ENCODE results near the gene PTPN5. TPM values are rescaled to one million over a fixed set of nuclear protein-coding genes. Genes with fewer than 3 reads are reported as not detected.
"Not testable (repeated sequence)": the region's sequence is repeated elsewhere in the genome, so short reads cannot be mapped to it uniquely, and the experiment has no call there.

Gene PTPN5
- total RNA-seq, 1 experiment from 2014 or later, result not detected

- intact Hi-C loops (cut with micrococcal nuclease; ENCODE audit: unreplicated experiment), result no loop called here
- in situ Hi-C loops (cut with HindIII; ENCODE audit: low pct_unique_long_range_greater_than_20kb, low sequenced_read_pairs), result no loop called here
Observed at GRCh38 chr11:18834754-18835466, 43.3 kb upstream of the PTPN5 start.

DNA sequence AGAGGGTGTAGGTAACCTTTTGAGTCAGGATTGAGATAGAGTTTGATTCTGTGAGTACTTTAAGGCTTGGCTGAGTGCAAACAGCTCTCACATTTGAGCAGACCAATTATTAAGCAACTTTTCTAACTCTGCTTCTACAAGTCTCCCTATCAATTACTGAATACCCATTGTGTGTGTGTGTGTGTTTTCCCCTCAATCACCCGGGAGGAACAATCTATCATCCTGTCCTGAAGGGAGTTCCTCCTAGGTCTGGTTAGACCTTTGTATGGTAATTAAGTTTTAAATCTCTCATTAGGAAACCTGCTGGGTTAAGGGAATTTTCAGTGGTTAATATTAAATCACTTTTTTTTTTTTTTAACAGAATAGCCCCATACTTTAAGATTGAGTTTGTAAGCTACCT is 28.6 kb upstream of the PTPN5 start:
- ATAC-seq; H3K4me1 ChIP-seq (ENCODE audit: control insufficient read depth, insufficient read depth, low read length); intact Hi-C loops (cut with micrococcal nuclease; ENCODE audit: unreplicated experiment); H3K4me3 ChIP-seq (ENCODE audit: low read depth in 2 of 2, low read length in 2 of 2); POLR2A ChIA-PET; BruUV-seq (replicated peaks); H3K27me3 ChIP-seq (ENCODE audit: control insufficient read depth, insufficient read depth, low read length); H3K36me3 ChIP-seq (ENCODE audit: control insufficient read depth, insufficient read depth, low read length); DNase-seq (ENCODE audit: low read depth, low spot score); CTCF ChIA-PET; in situ Hi-C loops (cut with HindIII; ENCODE audit: low pct_unique_long_range_greater_than_20kb, low sequenced_read_pairs); H3K27ac ChIP-seq (ENCODE audit: low read length); H3K9me3 ChIP-seq (ENCODE audit: control insufficient read depth, insufficient read depth, low read depth, low read length): not testable (repeated sequence)

More at GRCh38 chr11:18834754-18835466, 43.3 kb upstream of the PTPN5 start:
- TF ChIP-seq REST (IDR thresholded peaks at IDR 0.05; ENCODE audit: insufficient read depth in 1 of 2, low read depth in 2 of 2, low read length in 1 of 2) (no peak), POLR2AphosphoS5 (IDR thresholded peaks at IDR 0.05; ENCODE audit: low read depth, low read length) (no peak), CTCF (IDR thresholded peaks at IDR 0.05) (no peak), SIN3A (IDR thresholded peaks at IDR 0.05; ENCODE audit: borderline replicate concordance, insufficient read depth, low read depth, low read length) (no peak), TCF7L2 (IDR thresholded peaks at IDR 0.05; ENCODE audit: low read depth, low read length) (no peak)
- Histone ChIP-seq H3K4me1 (ENCODE audit: control insufficient read depth, insufficient read depth, low read length) (no peaks in the 10 kb centered on the region), H3K27me3 (ENCODE audit: control insufficient read depth, insufficient read depth, low read length) (no peaks in the 10 kb centered on the region; the same call in 1 of the 2 replicates), H3K4me3 (ENCODE audit: low read depth in 2 of 2, low read length in 2 of 2) (no peak overlapping the region), H3K27ac (ENCODE audit: low read length) (no peak overlapping the region), H3K9me3 (ENCODE audit: control insufficient read depth, insufficient read depth, low read depth, low read length) (no peaks in the 10 kb centered on the region), H3K36me3 (ENCODE audit: control insufficient read depth, insufficient read depth, low read length) (no peaks in the 10 kb centered on the region)
- BruUV-seq (replicated peaks), result no TSS peak
- DNase-seq (ENCODE audit: low read depth, low spot score) (no peak), ATAC-seq (no peak)
- POLR2A ChIA-PET, result no interaction called here
- CTCF ChIA-PET, result no interaction called here

- TF ChIP-seq TCF7L2 (IDR thresholded peaks at IDR 0.05; ENCODE audit: low read depth, low read length) (no peak), REST (IDR thresholded peaks at IDR 0.05; ENCODE audit: insufficient read depth in 1 of 2, low read depth in 2 of 2, low read length in 1 of 2) (no peak), CTCF (IDR thresholded peaks at IDR 0.05) (no peak), SIN3A (IDR thresholded peaks at IDR 0.05; ENCODE audit: borderline replicate concordance, insufficient read depth, low read depth, low read length) (no peak), POLR2AphosphoS5 (IDR thresholded peaks at IDR 0.05; ENCODE audit: low read depth, low read length) (no peak)
- intact Hi-C loops (cut with micrococcal nuclease; ENCODE audit: unreplicated experiment) (no loop called here), in situ Hi-C loops (cut with HindIII; ENCODE audit: low pct_unique_long_range_greater_than_20kb, low sequenced_read_pairs) (no loop called here)
- Histone ChIP-seq H3K4me3 (ENCODE audit: low read depth in 2 of 2, low read length in 2 of 2) (no peak overlapping the region), H3K27ac (ENCODE audit: low read length) (no peak overlapping the region), H3K9me3 (ENCODE audit: control insufficient read depth, insufficient read depth, low read depth, low read length) (no peaks in the 10 kb centered on the region), H3K36me3 (ENCODE audit: control insufficient read depth, insufficient read depth, low read length) (no peaks in the 10 kb centered on the region), H3K4me1 (ENCODE audit: control insufficient read depth, insufficient read depth, low read length) (no peaks in the 10 kb centered on the region), H3K27me3 (ENCODE audit: control insufficient read depth, insufficient read depth, low read length) (peaks cover 3% of the 10 kb centered on the region; the same call in 1 of the 2 replicates)
- ChIA-PET POLR2A (no interaction called here), CTCF (no interaction called here)
- DNase-seq (ENCODE audit: low read depth, low spot score) (no peak), ATAC-seq (peak; percentile 53; the same call in 1 of the 2 replicates)
- BruUV-seq (replicated peaks), result no TSS peak
Observed at GRCh38 chr11:18804199-18804999, 12.8 kb upstream of the PTPN5 start.
